Neural cell (in vitro differentiated cells): Measurements from ENCODE around the gene SLC26A5.

ENCODE experiments used
- EP300 ChIP-seq: fragments of 450-650 bp; conservative IDR thresholded peaks from 2 replicates; pipeline ENCODE4 v1.6.1; 2014; ENCODE audit warnings: antibody characterized with exemption, mild to moderate bottlenecking, moderate library complexity; ENCODE audit not compliant: poor library complexity, severe bottlenecking
- EZH2 ChIP-seq: fragments of 200-600, 300-800 bp; shearing (Covaris generic), sonication (generic); IDR thresholded peaks from 2 replicates; pipeline ENCODE4 v1.6.1; 2014; ENCODE audit warnings: antibody characterized with exemption, low read length, borderline replicate concordance, mild to moderate bottlenecking; ENCODE audit not compliant: insufficient read depth, poor library complexity, severe bottlenecking
- MXI1 ChIP-seq: fragments of 450-650 bp; conservative IDR thresholded peaks from 2 replicates; pipeline ENCODE4 v1.6.1; 2014; ENCODE audit warnings: antibody characterized with exemption, mild to moderate bottlenecking; ENCODE audit not compliant: poor library complexity, severe bottlenecking
- POLR2AphosphoS5 ChIP-seq: IDR thresholded peaks from 2 replicates; pipeline ENCODE4 v1.6.1; 2012
- SMC3 ChIP-seq: fragments of 450-650 bp; conservative IDR thresholded peaks from 2 replicates; pipeline ENCODE4 v1.6.1; 2014; ENCODE audit warnings: antibody characterized with exemption, mild to moderate bottlenecking, moderate library complexity; ENCODE audit not compliant: poor library complexity
- TAF1 ChIP-seq: IDR thresholded peaks from 2 replicates; pipeline ENCODE4 v1.6.1; 2012; ENCODE audit warnings: low read depth
- TF ChIP-seq, protein P1 (sequence below): fragments of 450-650 bp; IDR thresholded peaks from 2 replicates; pipeline ENCODE4 v1.5.1; 2014; ENCODE audit warnings: antibody characterized with exemption, mild to moderate bottlenecking, moderate library complexity; ENCODE audit not compliant: poor library complexity, severe bottlenecking
- TF ChIP-seq, protein P2 (sequence below): IDR thresholded peaks from 2 replicates; pipeline ENCODE4 v1.6.1; 2012; ENCODE audit warnings: borderline replicate concordance

DNA sequence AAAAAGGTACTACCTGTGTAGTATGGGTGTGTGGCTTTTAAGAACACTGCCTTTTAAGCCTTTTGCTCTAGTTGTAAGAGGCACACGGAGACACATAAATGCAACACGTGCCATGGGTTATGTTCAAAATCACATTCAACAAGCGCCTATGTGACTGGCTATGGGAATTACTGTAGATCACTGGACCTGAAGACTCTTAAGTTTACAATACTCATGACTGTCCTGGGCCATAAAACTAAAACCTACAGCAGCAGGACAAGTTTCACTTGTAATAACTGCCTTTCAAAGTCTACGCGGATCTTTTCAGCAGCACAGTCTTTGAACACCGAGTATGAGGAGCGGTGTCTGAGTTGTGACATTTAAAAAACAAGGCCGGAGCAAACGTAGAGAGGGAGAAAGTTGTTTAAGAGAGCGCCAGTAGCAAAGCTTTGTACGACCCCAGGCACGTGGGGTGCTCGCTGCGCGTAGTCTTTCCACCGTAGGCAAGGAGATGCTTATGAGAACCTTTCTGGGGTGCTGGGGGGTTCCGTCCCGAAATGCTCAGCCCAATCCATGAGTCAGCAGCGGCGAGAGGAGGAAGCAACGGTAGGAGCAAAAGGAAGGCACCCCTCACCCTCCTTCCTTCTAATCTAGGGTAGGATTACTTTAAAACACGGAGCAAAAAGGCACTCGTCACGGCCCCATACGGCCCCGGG is 102.1 kb downstream of the SLC26A5 start:
- TF ChIP-seq, protein P1, sequence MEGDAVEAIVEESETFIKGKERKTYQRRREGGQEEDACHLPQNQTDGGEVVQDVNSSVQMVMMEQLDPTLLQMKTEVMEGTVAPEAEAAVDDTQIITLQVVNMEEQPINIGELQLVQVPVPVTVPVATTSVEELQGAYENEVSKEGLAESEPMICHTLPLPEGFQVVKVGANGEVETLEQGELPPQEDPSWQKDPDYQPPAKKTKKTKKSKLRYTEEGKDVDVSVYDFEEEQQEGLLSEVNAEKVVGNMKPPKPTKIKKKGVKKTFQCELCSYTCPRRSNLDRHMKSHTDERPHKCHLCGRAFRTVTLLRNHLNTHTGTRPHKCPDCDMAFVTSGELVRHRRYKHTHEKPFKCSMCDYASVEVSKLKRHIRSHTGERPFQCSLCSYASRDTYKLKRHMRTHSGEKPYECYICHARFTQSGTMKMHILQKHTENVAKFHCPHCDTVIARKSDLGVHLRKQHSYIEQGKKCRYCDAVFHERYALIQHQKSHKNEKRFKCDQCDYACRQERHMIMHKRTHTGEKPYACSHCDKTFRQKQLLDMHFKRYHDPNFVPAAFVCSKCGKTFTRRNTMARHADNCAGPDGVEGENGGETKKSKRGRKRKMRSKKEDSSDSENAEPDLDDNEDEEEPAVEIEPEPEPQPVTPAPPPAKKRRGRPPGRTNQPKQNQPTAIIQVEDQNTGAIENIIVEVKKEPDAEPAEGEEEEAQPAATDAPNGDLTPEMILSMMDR: no peak
- TF ChIP-seq TAF1 (no peak), EP300 (no peak), EZH2 (no peak), POLR2AphosphoS5 (no peak), MXI1 (no peak), SMC3 (no peak)
- TF ChIP-seq, protein P2, sequence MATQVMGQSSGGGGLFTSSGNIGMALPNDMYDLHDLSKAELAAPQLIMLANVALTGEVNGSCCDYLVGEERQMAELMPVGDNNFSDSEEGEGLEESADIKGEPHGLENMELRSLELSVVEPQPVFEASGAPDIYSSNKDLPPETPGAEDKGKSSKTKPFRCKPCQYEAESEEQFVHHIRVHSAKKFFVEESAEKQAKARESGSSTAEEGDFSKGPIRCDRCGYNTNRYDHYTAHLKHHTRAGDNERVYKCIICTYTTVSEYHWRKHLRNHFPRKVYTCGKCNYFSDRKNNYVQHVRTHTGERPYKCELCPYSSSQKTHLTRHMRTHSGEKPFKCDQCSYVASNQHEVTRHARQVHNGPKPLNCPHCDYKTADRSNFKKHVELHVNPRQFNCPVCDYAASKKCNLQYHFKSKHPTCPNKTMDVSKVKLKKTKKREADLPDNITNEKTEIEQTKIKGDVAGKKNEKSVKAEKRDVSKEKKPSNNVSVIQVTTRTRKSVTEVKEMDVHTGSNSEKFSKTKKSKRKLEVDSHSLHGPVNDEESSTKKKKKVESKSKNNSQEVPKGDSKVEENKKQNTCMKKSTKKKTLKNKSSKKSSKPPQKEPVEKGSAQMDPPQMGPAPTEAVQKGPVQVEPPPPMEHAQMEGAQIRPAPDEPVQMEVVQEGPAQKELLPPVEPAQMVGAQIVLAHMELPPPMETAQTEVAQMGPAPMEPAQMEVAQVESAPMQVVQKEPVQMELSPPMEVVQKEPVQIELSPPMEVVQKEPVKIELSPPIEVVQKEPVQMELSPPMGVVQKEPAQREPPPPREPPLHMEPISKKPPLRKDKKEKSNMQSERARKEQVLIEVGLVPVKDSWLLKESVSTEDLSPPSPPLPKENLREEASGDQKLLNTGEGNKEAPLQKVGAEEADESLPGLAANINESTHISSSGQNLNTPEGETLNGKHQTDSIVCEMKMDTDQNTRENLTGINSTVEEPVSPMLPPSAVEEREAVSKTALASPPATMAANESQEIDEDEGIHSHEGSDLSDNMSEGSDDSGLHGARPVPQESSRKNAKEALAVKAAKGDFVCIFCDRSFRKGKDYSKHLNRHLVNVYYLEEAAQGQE: no peak
